GM12878 (cell line): ENCODE data around the gene CD27. TPM values are rescaled to one million over a fixed set of nuclear protein-coding genes. Genes with fewer than 3 reads are reported as not detected.
A peak's percentile ranks its signal among the peaks of the same experiment; 100 is the strongest.

Source experiments
- CHD1 ChIP-seq: IDR thresholded peaks from 2 replicates; pipeline ENCODE4 v1.6.1; 2012; ENCODE audit warnings: low read depth, low read length, improper control_type of control experiment
- DPF2 ChIP-seq: fragments of 450-650 bp; IDR thresholded peaks from 2 replicates; pipeline ENCODE4 v1.6.1; 2017; ENCODE audit warnings: mild to moderate bottlenecking
- EGR1 ChIP-seq, 2 experiments: IDR thresholded peaks; 1 replicate in 1 of 2; 2 replicates in 1 of 2; pipeline ENCODE4 v1.6.1; 2011 to 2012; ENCODE audit warnings: low read depth in 2 of 2, low read length in 2 of 2, borderline replicate concordance in 1 of 2, mild to moderate bottlenecking in 1 of 2, moderate library complexity in 1 of 2
- GATAD2B ChIP-seq: fragments of 450-650 bp; conservative IDR thresholded peaks from 2 replicates; pipeline ENCODE4 v1.6.1; 2017; ENCODE audit warnings: low read depth, mild to moderate bottlenecking, moderate library complexity
- HDAC6 ChIP-seq: fragments of 200-600 bp; sonication (generic); IDR thresholded peaks from one replicate; pipeline ENCODE4 v1.8.0; 2017; ENCODE audit warnings: antibody characterized with exemption; ENCODE audit not compliant: unreplicated experiment
- IRF4 ChIP-seq: IDR thresholded peaks from 2 replicates; pipeline ENCODE4 v1.6.1; 2011; ENCODE audit warnings: low read depth, low read length
- JUNB ChIP-seq: IDR thresholded peaks from 2 replicates; pipeline ENCODE4 v1.6.1; 2016; ENCODE audit warnings: antibody characterized with exemption, mild to moderate bottlenecking
- NR2C2 ChIP-seq: IDR thresholded peaks from 2 replicates; pipeline ENCODE4 v1.6.1; 2011; ENCODE audit warnings: borderline replicate concordance, low read depth; ENCODE audit not compliant: control insufficient read depth, insufficient read length
- NR2F1 ChIP-seq: fragments of 450-650 bp; conservative IDR thresholded peaks from 2 replicates; pipeline ENCODE4 v1.6.1; 2017; ENCODE audit warnings: mild to moderate bottlenecking
- PBX3 ChIP-seq: IDR thresholded peaks from 2 replicates; pipeline ENCODE4 v1.6.1; 2011; ENCODE audit warnings: mild to moderate bottlenecking, low read depth, low read length, moderate library complexity; ENCODE audit not compliant: insufficient replicate concordance
- RELA ChIP-seq: fragments of 450-650 bp; IDR thresholded peaks from 2 replicates; pipeline ENCODE4 v1.8.0; 2014; ENCODE audit warnings: borderline replicate concordance; ENCODE audit not compliant: partially characterized antibody
- REST ChIP-seq: IDR thresholded peaks from 2 replicates; pipeline ENCODE4 v1.6.1; 2012; ENCODE audit warnings: mild to moderate bottlenecking, low read depth, low read length
- SMAD5 ChIP-seq: IDR thresholded peaks from 2 replicates; pipeline ENCODE4 v1.6.1; 2016; ENCODE audit warnings: antibody characterized with exemption, low read depth
- SMARCA5 ChIP-seq: fragments of 450-650 bp; IDR thresholded peaks from 2 replicates; pipeline ENCODE4 v1.6.1; 2017; ENCODE audit warnings: mild to moderate bottlenecking
- SMC3 ChIP-seq: IDR thresholded peaks from 2 replicates; pipeline ENCODE4 v1.6.1; 2011; ENCODE audit warnings: low read length, improper control_type of control experiment, borderline replicate concordance
- SREBF2 ChIP-seq: IDR thresholded peaks from 2 replicates; pipeline ENCODE4 v1.6.1; 2012; ENCODE audit warnings: mild to moderate bottlenecking, low read length
- STAT3 ChIP-seq: IDR thresholded peaks from 2 replicates; pipeline ENCODE4 v1.6.1; 2011; ENCODE audit warnings: low read depth, low read length, improper control_type of control experiment
- USF2 ChIP-seq: IDR thresholded peaks from 2 replicates; pipeline ENCODE4 v1.6.1; 2011; ENCODE audit warnings: low read depth, low read length, improper control_type of control experiment, borderline replicate concordance
- YBX1 ChIP-seq: fragments of 450-650 bp; IDR thresholded peaks from 2 replicates; pipeline ENCODE4 v1.6.1; 2016; ENCODE audit warnings: antibody characterized with exemption
- ZBED1 ChIP-seq: IDR thresholded peaks from 2 replicates; pipeline ENCODE4 v1.6.1; 2016; ENCODE audit warnings: borderline replicate concordance
- polyA plus RNA-seq, 11 experiments: library from polyadenylated mRNA; depleted of rRNA in 4 of 11; unstranded in 6 of 11; stranded (reverse) in 5 of 11; fragments of >200 nt; fragmentation: Nextera tagmentation in 4 of 11; fragmentation: Illumina TruSeq in 1 of 11; extraction: Ambion mirVana in 4 of 11; extraction: Trizol in 1 of 11; gene quantifications; 1 replicate in 1 of 11; 2 replicates in 10 of 11; pipeline versions ENCODE4 v1.2.1 to v1.2.3, GENCODE V29; 2011 to 2016; ENCODE audit warnings: inconsistent platforms in 2 of 11, missing spikeins in 2 of 11, low read depth in 1 of 11
- total RNA-seq, 4 experiments: library from RNA; depleted of rRNA in 3 of 4; stranded (reverse); fragments of >200 nt in 3 of 4; fragmentation: Illumina TruSeq in 1 of 4; extraction: Trizol in 1 of 4; gene quantifications; 2 replicates each; pipeline versions ENCODE4 v1.2.1 to v1.2.3, GENCODE V29; 2013 to 2021
- TF ChIP-seq, protein P1 (sequence below): fragments of 450-650 bp; formaldehyde crosslinking; IDR thresholded peaks from 2 replicates; pipeline ENCODE4 v1.4.0; 2020; ENCODE audit warnings: mild to moderate bottlenecking, moderate library complexity
- TF ChIP-seq, protein P2 (sequence below): fragments of 450-650 bp; IDR thresholded peaks from 2 replicates; pipeline ENCODE4 v1.6.1; 2016; ENCODE audit warnings: mild to moderate bottlenecking

The CD27 gene
- total and polyA plus RNA-seq, 10 of the 15 experiments (the other 5 are each of a cell fraction or from before 2014, with no cell fraction given) = 4.9 to 184 (median 106) TPM

DNA sequence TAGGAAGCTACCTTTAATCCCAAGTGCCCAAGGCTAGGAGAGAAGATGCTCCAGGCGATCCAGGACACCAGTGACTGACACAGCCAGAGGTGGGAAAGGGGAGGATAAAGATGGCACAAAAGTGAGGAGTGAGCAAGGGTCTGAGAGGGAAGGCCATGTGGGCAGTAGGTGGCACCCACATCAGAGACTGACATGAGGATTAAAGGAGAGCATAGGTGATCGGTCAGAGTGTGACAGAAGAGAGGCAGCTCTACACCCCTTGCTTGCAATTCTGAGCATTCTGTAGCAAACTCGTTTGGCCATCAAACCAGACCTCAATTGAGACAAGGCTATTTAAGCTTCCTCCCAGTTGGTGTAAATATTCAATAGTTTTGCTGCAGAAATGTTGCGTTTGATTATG is 724 bp upstream of the CD27 start (continued):
- TF ChIP-seq USF2 (no peak), JUNB (no peak), YBX1 (no peak), SMC3 (no peak), NR2C2 (no peak), NR2F1 (0 out of 2 replicates have a peak, but pooled peaks have one; percentile 40), PBX3 (no peak), IRF4 (no peak), CHD1 (no peak), REST (no peak), GATAD2B (no peak), HDAC6 (no peak), ZBED1 (no peak), STAT3 (no peak), DPF2 (0 out of 2 replicates have a peak, but pooled peaks have one; percentile 4), SMAD5 (no peak), EGR1 (IDR thresholded peaks at IDR 0.05; ENCODE audit: borderline replicate concordance in 1 of 2, low read depth in 2 of 2, low read length in 2 of 2) (no peak), RELA (no peak), SREBF2 (no peak), SMARCA5 (0 out of 2 replicates have a peak, but pooled peaks have one; percentile 10)
- TF ChIP-seq, protein P1, sequence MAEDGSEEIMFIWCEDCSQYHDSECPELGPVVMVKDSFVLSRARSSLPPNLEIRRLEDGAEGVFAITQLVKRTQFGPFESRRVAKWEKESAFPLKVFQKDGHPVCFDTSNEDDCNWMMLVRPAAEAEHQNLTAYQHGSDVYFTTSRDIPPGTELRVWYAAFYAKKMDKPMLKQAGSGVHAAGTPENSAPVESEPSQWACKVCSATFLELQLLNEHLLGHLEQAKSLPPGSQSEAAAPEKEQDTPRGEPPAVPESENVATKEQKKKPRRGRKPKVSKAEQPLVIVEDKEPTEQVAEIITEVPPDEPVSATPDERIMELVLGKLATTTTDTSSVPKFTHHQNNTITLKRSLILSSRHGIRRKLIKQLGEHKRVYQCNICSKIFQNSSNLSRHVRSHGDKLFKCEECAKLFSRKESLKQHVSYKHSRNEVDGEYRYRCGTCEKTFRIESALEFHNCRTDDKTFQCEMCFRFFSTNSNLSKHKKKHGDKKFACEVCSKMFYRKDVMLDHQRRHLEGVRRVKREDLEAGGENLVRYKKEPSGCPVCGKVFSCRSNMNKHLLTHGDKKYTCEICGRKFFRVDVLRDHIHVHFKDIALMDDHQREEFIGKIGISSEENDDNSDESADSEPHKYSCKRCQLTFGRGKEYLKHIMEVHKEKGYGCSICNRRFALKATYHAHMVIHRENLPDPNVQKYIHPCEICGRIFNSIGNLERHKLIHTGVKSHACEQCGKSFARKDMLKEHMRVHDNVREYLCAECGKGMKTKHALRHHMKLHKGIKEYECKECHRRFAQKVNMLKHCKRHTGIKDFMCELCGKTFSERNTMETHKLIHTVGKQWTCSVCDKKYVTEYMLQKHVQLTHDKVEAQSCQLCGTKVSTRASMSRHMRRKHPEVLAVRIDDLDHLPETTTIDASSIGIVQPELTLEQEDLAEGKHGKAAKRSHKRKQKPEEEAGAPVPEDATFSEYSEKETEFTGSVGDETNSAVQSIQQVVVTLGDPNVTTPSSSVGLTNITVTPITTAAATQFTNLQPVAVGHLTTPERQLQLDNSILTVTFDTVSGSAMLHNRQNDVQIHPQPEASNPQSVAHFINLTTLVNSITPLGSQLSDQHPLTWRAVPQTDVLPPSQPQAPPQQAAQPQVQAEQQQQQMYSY (CRISPR knock-in tag) = no peak
- TF ChIP-seq, protein P2, sequence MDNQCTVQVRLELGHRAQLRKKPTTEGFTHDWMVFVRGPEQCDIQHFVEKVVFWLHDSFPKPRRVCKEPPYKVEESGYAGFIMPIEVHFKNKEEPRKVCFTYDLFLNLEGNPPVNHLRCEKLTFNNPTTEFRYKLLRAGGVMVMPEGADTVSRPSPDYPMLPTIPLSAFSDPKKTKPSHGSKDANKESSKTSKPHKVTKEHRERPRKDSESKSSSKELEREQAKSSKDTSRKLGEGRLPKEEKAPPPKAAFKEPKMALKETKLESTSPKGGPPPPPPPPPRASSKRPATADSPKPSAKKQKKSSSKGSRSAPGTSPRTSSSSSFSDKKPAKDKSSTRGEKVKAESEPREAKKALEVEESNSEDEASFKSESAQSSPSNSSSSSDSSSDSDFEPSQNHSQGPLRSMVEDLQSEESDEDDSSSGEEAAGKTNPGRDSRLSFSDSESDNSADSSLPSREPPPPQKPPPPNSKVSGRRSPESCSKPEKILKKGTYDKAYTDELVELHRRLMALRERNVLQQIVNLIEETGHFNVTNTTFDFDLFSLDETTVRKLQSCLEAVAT = 0 out of 2 replicates have a peak, but pooled peaks have one; percentile 11
